VCaP (cell line): ENCODE data around the gene TTC33.

ENCODE experiments used
- H3K27ac ChIP-seq: fragments of 450-650 bp; 2 replicates; pipeline ENCODE4 v1.5.1; 2017
- TF ChIP-seq, protein P1 (sequence below): fragments of 450-650 bp; conservative IDR thresholded peaks from 2 replicates; pipeline ENCODE4 v1.5.1; 2017; ENCODE audit warnings: mild to moderate bottlenecking, moderate library complexity

TTC33 gene

DNA sequence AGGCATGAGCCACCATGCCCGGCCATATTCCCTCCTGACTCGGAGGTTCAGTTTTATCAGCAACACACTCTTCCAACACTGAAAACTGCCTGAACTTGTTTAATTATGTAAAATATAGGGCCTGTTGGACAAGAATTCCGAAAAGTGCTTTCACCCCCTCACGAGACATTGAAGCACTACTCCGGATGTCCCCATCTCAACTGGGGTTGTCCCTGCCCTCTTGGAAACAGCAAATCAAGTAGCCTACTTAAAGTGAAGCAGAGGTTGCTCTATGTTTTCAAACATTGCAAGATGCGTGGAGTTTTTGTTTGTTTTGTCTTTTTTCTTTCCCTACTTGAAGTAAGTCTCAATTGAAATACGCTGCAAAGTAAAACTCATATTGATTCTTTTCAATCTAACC is 68.4 kb downstream of the TTC33 start:
- peak overlapping the region; percentile 22; the same call in 1 of the 2 replicates for H3K27ac ChIP-seq
- TF ChIP-seq, protein P1, sequence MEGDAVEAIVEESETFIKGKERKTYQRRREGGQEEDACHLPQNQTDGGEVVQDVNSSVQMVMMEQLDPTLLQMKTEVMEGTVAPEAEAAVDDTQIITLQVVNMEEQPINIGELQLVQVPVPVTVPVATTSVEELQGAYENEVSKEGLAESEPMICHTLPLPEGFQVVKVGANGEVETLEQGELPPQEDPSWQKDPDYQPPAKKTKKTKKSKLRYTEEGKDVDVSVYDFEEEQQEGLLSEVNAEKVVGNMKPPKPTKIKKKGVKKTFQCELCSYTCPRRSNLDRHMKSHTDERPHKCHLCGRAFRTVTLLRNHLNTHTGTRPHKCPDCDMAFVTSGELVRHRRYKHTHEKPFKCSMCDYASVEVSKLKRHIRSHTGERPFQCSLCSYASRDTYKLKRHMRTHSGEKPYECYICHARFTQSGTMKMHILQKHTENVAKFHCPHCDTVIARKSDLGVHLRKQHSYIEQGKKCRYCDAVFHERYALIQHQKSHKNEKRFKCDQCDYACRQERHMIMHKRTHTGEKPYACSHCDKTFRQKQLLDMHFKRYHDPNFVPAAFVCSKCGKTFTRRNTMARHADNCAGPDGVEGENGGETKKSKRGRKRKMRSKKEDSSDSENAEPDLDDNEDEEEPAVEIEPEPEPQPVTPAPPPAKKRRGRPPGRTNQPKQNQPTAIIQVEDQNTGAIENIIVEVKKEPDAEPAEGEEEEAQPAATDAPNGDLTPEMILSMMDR = no peak

DNA sequence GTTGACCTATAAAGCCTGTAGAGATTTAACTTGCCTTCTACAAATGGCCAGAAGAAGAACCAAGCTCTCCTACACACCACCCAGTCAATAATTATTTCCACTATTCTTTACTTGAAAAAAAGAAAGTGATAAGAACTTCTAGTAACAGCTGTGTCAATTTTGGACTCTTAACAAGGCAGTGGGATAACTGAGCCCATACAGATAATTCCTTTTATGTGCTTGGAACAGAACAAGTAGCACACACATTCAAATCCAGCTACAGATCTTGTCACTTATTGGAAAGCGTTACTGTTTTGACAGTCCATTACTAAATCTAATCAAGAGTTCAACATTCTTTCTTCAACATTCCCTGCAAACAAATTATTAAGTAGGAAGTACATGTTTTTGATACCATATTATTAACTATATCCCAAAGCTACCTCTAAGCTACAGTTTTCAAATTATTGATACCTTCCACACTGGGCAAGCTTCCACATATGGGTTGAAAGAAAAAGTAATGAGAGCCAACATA is 69.7 kb downstream of the TTC33 start:
- TF ChIP-seq, protein P1 = no peak
- H3K27ac ChIP-seq = peak overlapping the region; percentile 28; the same call in 1 of the 2 replicates

DNA sequence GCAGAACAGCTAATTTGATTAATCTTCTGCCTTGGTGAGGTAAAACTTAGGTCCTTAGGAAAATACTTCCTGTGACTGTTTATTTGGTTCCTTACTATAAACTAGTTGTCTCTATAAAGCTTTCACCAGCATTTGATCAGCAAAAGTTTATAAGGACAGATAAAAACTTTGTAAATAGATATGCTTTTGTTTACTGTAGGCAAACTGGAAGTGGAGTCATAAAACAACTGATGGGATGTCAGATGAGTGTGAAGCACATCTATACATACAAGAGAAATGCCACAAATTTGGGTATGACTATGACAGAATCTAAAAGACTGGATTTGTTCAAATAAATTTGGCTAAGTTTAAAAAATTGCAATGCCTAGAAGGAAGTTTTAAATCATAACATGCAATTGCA is 70.6 kb downstream of the TTC33 start:
- TF ChIP-seq, protein P1 = no peak

DNA sequence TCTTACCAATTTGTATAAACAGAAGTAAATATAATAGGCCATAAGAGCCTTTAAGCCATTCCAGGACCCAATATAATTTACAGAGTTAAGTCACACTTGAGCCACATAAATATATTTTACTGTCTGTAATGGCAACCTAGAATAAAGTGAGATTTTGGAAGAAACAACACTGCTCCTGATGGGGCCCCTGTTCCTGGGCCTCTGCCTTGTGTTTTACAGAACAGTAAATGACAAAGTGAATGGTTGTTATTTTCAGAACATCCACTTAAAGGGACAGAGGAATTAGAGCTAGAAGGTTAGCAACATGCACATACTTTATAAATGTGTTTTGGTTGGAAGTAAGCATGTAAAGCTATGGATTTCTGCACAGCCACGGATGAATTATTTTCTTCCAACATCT is 72.5 kb downstream of the TTC33 start:
- no peak overlapping the region for H3K27ac ChIP-seq
- TF ChIP-seq, protein P1 = no peak

More for the DNA sequence above, 70.6 kb downstream of the TTC33 start:
- peak overlapping the region; percentile 28 for H3K27ac ChIP-seq

DNA sequence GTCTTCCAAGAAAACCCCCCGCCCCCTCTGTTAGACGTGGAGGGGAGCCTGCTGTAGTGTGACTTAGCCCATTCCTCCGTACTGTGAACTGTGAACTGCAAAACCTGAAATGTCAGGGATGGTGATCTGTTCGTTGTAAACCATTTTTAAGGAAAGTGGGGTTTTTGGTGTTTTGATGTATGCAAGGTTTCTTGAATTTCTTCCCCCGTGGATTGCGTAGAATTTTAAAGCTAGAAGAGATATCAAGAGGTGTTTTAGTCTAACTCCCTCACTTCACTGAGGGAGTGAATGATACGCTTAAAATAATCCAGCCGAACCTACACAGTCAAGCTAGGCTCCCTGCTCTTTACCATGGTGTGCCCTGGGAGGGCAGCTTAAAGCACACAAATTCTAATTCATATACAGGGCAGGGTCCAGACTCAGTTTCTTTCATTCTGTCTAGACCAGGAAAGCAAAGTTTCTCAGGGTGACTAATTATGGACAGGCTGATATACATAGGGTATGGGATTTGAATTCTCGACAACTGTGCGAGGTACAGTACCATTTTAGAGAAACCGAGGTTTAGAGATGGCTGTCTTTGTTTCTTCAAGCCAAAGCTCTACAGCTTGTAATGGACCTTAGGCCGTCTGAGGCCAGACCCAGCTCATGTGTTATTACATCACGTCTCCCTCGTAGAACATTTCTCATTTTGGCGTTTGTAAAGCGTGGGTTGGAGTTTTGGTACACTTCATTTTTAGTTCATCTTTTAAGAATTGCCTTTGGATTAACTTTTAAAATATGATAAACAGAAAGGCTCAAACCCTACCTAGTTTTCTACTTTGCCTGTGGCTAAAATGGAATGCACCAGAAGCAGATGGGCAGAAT is 73.4 kb downstream of the TTC33 start:
- no peak overlapping the region for H3K27ac ChIP-seq
- TF ChIP-seq, protein P1 = no peak

DNA sequence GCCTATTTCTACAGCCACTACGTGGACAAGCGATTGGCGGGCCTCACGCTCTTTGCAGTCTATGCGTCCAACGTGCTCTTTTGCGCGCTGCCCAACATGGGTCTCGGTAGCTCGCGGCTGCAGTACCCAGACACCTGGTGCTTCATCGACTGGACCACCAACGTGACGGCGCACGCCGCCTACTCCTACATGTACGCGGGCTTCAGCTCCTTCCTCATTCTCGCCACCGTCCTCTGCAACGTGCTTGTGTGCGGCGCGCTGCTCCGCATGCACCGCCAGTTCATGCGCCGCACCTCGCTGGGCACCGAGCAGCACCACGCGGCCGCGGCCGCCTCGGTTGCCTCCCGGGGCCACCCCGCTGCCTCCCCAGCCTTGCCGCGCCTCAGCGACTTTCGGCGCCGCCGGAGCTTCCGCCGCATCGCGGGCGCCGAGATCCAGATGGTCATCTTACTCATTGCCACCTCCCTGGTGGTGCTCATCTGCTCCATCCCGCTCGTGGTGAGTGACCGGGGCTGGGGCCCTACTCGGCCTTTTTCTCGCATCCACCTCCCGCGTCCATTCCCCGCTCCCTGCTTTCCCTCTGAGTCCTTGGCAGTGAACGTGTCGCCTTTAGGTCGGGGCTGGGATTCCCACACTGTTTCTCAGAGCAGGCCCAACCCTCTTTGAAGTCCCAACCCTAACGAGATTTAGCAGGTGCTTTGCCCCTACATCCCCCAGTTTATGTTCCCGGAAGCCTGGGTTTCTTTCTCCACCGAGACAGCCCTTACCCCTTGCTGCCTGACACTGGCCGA is 74.2 kb downstream of the TTC33 start:
- TF ChIP-seq, protein P1 = no peak
- H3K27ac ChIP-seq = no peak overlapping the region

DNA sequence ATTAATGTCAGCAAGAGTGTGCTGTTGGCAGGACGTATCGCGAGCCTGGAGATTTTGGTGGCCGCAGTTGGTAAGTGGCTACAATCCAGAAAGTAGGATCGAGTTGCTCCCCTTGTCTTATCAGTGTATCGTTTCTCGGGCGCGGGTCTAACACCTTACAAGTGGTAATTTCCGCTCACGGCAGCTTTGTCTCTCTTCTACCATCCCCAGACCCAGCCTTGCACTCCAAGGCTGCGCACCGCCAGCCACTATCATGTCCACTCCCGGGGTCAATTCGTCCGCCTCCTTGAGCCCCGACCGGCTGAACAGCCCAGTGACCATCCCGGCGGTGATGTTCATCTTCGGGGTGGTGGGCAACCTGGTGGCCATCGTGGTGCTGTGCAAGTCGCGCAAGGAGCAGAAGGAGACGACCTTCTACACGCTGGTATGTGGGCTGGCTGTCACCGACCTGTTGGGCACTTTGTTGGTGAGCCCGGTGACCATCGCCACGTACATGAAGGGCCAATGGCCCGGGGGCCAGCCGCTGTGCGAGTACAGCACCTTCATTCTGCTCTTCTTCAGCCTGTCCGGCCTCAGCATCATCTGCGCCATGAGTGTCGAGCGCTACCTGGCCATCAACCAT is 74.9 kb downstream of the TTC33 start:
- TF ChIP-seq, protein P1 = no peak
- H3K27ac ChIP-seq = peak overlapping the region; percentile 89
